Breast epithelium (tissue), 4 donors: Measurements from ENCODE around the gene ATP8B3. TPM values are rescaled to one million over a fixed set of nuclear protein-coding genes. Genes with fewer than 3 reads are reported as not detected.

Experiments
- DNase-seq, 2 donors: peaks; one replicate each; pipeline ENCODE4 v3.0.0-alpha.2; 2019; ENCODE audit warnings: low spot score in 2 of 2
- H3K27ac ChIP-seq, 2 donors: fragments of 200-600 bp; sonication (generic) in 1 of 2; one replicate each; pipeline ENCODE4 v1.5.1; 2016 to 2019; ENCODE audit warnings: mild to moderate bottlenecking in 1 of 2
- H3K27me3 ChIP-seq, 2 donors: fragments of 200-600 bp; sonication (generic) in 1 of 2; one replicate each; pipeline versions ENCODE4 v1.5.1 to v1.6.0; 2017 to 2019; ENCODE audit warnings: control low read depth in 1 of 2, mild to moderate bottlenecking in 1 of 2
- H3K36me3 ChIP-seq: fragments of 200-600 bp; one replicate; pipeline ENCODE4 v1.5.1; 2019
- H3K4me1 ChIP-seq, 2 donors: fragments of 200-600 bp; sonication (generic); one replicate each; pipeline ENCODE4 v1.5.1; 2016 to 2019; ENCODE audit warnings: control low read depth in 1 of 2
- H3K4me3 ChIP-seq, 3 donors: fragments of 200-600 bp; sonication (generic); 1 replicate in 2 of 3; 2 replicates in 1 of 3; pipeline ENCODE4 v1.5.1; 2016 to 2019; ENCODE audit warnings: mild to moderate bottlenecking in 3 of 3, moderate library complexity in 2 of 3
- H3K9me3 ChIP-seq, 2 donors: fragments of 200-600 bp; sonication (generic) in 1 of 2; one replicate each; pipeline ENCODE4 v1.5.1; 2016 to 2019; ENCODE audit warnings: control low read depth in 1 of 2
- CTCF ChIP-seq, 3 donors: fragments of 450-650 bp; IDR thresholded peaks; one replicate each; pipeline ENCODE4 v1.5.1; 2016 to 2017; ENCODE audit warnings: antibody characterized with exemption in 3 of 3, mild to moderate bottlenecking in 3 of 3, moderate library complexity in 3 of 3
- POLR2A ChIP-seq: fragments of 450-650 bp; IDR thresholded peaks from one replicate; pipeline ENCODE4 v1.6.1; 2016; ENCODE audit warnings: antibody characterized with exemption, mild to moderate bottlenecking, moderate library complexity
- POLR2AphosphoS5 ChIP-seq, 3 donors: sonication (generic); formaldehyde crosslinking; IDR thresholded peaks; one replicate each; pipeline ENCODE4 v1.6.1; 2017; ENCODE audit warnings: antibody characterized with exemption in 3 of 3
- intact Hi-C: fragments of 100-400 bp; cut with DNase I; formaldehyde crosslinking; loops from one replicate; pipeline ENCODE4 v1.15.1; 2023; ENCODE audit warnings: low total_unique reads
- total RNA-seq, 3 donors: library from RNA; depleted of rRNA; stranded (reverse); fragments of >200 nt; gene quantifications; one replicate each; pipeline ENCODE4 v1.1.0, GENCODE V29; 2016

Gene ATP8B3
- total RNA-seq, 3 donors from 2014 or later, result 0.66 to 1.4 (median 1.0) TPM

- Histone ChIP-seq H3K27ac (no peak overlapping the region), H3K4me3 (no peak overlapping the region), H3K36me3 (no peaks in the 10 kb centered on the region), H3K4me1 (peaks cover 0 to 6% of the 10 kb centered on the region in 2 donors), H3K9me3 (no peaks in the 10 kb centered on the region), H3K27me3 (no peaks in the 10 kb centered on the region)
- intact Hi-C loops, result no loop called here
- no peak for TF ChIP-seq CTCF (IDR thresholded peaks at IDR 0.05)
- TF ChIP-seq POLR2AphosphoS5 (IDR thresholded peaks at IDR 0.05), result no peak
- no peak for TF ChIP-seq POLR2A
- DNase-seq, result no peak
Observed at GRCh38 chr19:1830978-1831377, 18.9 kb upstream of the ATP8B3 start.

DNA sequence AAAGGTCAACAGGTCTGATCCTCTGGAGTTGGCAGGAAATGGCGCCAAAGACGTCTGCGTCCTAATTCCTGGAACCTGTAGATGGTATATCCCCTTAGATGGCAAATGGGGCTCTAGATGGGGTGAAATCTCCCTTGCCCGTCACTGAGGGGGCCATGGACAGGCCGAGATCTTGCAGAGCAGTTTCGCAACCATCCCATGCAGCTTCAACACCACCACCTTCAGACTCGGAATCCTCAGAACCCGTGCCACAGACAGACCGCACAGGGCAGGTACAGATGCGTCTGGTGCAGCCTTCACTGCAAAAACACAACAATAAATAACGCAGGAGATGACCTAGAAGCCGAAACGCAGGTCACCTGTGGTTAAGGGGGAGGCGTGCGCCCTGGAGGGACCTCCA, 18.5 kb upstream of the ATP8B3 start:
- Histone ChIP-seq H3K9me3 (no peaks in the 10 kb centered on the region), H3K36me3 (no peaks in the 10 kb centered on the region), H3K27me3 (no peaks in the 10 kb centered on the region), H3K4me1 (peaks cover 0 to 8% of the 10 kb centered on the region in 2 donors), H3K27ac (no peak overlapping the region), H3K4me3 (no peak overlapping the region)
- intact Hi-C loops, result no loop called here
- TF ChIP-seq POLR2A (no peak), POLR2AphosphoS5 (IDR thresholded peaks at IDR 0.05) (no peak), CTCF (IDR thresholded peaks at IDR 0.05) (no peak)
- DNase-seq, result no peak

GRCh38 chr19:1829958-1830357, 17.9 kb upstream of the ATP8B3 start:
- H3K36me3 ChIP-seq, result no peaks in the 10 kb centered on the region
- H3K4me1 ChIP-seq, result peaks cover 0 to 8% of the 10 kb centered on the region in 2 donors
- H3K9me3 ChIP-seq, result no peaks in the 10 kb centered on the region
- no peak overlapping the region for H3K4me3 ChIP-seq
- intact Hi-C loops, result no loop called here
- H3K27ac ChIP-seq, result no peak overlapping the region
- no peaks in the 10 kb centered on the region for H3K27me3 ChIP-seq
- no peak for TF ChIP-seq POLR2AphosphoS5 (IDR thresholded peaks at IDR 0.05)
- no peak for DNase-seq

DNA sequence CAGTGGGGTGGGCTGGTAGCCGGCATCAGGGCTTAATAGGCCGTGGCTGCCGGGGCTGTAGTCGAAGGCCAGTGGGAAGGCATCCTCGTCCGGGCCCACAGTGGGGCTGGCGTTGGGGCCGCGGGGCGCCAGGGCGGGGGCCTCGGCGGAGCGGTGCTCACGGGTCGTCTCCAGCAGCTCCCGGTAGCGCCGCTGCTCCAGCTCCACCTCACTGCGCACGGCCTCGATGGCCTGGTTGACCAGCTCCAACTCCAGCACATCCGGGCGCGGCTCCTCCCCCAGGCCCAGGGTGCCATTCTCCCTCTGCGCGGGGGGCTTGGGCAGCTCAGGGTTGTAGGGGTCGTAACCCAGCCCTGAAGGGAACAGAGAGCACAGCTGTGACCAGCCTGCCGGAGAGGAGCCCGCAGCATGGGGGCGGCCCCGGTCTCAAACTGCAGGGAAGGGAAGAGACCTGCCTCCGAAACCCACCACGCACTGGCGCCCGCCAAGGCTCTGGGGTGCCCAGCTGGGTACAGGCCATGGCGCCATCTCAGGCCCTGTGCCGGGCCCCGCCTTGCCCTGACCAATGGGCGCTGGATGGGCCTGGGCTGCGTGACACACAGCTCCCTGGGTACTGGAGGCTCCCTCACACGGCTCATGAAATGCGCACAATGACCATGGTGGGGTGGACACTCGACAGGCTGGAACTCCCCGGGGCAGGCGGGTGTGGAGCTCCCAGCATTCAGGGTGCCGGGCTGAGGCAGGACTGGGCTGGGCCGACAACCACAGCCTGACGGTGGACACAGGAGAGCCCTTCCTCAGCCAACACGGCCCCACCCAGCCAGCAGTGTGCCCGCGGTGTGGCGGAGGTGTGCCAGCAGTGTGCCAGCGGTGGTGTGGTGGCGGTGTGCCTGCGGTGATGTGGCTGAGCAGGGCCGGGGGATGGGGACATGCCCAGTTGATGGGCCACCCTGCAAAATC, 16.5 kb upstream of the ATP8B3 start:
- peaks cover 0 to 5% of the 10 kb centered on the region in 2 donors for H3K4me1 ChIP-seq
- no peak overlapping the region for H3K27ac ChIP-seq
- no peaks in the 10 kb centered on the region for H3K9me3 ChIP-seq
- H3K27me3 ChIP-seq, result no peaks in the 10 kb centered on the region
- no peak overlapping the region for H3K4me3 ChIP-seq
- TF ChIP-seq POLR2A (no peak), CTCF (IDR thresholded peaks at IDR 0.05) (no peak), POLR2AphosphoS5 (IDR thresholded peaks at IDR 0.05) (no peak)
- no peaks in the 10 kb centered on the region for H3K36me3 ChIP-seq
- DNase-seq, result no peak
- intact Hi-C loops, result no loop called here

GRCh38 chr19:1827566-1828278, 15.6 kb upstream of the ATP8B3 start:
- TF ChIP-seq POLR2A (no peak), POLR2AphosphoS5 (IDR thresholded peaks at IDR 0.05) (no peak), CTCF (IDR thresholded peaks at IDR 0.05) (no peak)
- intact Hi-C loops, result no loop called here
- no peak for DNase-seq
- H3K27ac ChIP-seq, result no peak overlapping the region
- peaks cover 0 to 4% of the 10 kb centered on the region in 2 donors for H3K4me1 ChIP-seq
- H3K9me3 ChIP-seq, result no peaks in the 10 kb centered on the region
- H3K27me3 ChIP-seq, result no peaks in the 10 kb centered on the region
- H3K4me3 ChIP-seq, result no peak overlapping the region
- no peaks in the 10 kb centered on the region for H3K36me3 ChIP-seq
